Measurements from ENCODE around the gene MYO1B.

The MYO1B gene

DNA sequence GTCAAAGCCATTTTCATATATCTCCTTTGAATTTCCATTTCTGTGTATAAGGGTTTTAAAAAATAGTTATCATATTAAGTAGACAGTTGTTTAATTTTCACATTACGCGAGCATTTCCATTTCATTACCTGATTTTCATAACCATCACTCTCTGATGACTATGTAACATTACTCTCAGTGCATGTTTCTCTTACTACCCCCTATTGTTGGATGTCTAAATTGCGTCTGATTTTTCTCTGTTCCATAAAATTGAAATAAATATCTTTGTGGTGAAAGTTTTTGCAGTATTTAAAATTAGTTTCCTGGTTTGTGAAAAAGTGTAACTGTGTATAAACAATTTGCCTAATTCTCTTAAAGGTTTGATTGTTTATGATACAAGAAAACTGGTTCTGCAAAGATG lies 123.8 kb downstream of the MYO1B start:
- DNase-seq = no peak

DNA sequence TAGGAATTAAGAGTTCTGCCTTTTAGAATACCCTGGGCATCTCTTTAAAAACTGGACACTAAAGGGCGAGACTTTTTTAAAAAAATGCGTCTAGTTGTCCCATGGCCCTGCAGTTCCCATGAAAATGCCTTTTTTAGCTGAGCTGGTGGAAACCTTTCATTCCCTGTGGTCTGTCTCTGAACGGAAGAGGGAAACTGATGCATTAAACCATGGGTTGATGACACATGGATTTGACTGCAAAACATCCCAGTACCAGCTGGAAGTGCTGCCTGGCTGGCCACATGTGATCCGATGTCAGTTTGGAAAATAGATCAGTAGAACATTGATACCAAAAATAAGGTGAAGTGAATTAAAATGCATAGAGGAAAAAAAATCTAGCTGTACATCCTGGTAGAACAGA lies 129.2 kb downstream of the MYO1B start:
- DNase-seq = no peak

DNA sequence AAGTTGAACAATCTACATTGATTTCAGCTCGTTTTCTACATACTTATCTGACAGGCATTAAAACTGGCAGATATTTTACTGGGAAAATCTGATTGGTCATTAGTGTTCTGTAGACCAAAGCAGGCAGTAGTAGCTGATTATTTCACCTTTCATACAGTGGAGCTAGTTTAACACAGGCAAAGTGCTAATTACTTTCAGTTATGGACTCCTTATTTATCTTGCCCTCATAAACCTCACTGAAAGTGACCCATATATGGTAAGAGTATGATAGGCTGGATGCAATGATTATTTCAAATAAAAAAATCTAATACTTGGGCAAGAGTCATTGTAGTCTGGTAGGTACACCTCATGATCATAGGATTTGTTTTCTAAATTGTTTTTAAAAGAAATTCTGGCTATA lies 129.7 kb downstream of the MYO1B start:
- no peak for DNase-seq

DNA sequence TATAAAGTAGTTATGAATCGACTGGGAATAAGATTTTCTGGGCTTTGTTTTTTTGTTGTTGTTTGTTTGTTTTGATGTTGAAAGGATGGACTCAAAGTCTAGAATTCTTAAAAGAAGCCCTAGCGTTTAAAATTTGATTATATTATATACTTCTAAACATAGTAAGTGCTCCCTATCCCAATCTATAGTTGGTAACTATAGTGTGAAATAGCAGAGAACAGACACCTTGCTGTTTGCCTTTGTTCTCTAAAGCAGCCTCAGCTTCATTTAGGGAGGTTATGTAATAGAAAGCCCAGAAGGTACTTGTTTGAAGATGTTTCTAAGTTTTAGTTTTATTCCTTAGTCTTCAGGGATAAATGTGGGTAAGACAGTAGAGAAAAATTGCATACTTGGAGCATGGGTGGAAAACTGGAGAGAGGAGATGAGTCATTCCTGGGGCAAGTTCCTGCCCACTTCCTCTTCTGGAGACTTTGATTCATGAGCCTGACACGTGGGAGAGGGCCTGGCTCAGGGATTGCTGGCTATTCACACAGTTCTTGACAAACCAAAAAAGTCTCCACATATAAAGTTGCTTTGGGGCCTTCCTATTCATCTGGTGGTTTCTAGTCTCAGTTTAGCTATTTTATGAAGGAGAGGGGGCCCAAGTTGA lies 131.9 kb downstream of the MYO1B start:
- peak; percentile 57 for DNase-seq

DNA sequence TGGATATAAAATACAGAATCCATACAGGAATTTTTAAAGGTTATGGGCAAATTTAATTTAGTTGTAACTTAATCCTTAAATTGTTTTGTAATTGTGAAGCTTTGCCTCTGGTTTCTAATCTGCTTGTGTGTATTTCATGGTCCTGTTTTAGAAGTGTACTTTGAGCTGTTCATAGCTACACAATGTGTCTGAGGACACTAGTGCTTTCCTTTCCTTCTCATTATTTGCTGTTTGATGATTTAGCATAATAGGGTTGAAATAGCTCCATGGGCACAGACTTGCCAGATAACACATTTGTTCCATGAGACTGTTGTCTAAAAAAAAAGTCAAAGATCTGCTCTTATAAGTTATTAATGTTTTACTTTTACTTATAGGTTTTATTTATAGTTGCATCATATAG lies 134.2 kb downstream of the MYO1B start:
- DNase-seq = no peak

DNA sequence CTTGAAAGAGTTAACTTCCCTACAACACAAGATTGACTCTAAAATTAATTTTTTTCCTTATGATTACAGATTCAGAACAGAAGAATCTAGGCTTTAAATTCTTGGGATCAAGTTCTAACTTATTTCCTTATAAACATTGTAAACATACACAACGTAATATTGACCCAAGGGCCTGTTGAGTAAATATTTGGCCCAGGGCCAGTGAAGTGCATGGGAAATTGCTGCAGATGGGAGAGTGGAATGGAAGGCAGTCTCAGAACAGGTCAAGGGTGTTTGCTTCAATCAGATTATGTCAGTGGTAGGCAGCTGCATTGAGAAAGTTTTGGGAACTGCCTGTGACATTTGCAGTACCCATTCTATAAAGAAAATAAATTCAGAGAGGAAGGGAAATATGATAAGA lies 137.6 kb downstream of the MYO1B start:
- no peak for DNase-seq

DNA sequence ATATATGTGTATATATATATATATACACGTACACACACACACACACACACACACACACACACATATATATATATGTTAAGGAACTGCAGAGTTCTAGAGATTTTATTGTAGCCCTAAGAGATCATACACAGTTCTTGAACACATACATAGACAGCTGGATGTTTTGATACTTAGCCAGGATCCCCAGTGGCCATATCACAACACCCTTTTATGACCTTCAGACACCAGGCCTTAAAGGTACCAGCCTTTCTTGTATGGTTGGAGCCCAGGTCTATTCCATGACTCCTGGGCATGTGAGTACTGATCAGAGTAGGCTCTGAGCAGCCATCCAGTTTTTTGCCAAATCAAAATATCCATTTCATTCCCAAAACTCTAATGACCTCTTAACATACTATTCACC lies 138.3 kb downstream of the MYO1B start:
- DNase-seq = no peak

DNA sequence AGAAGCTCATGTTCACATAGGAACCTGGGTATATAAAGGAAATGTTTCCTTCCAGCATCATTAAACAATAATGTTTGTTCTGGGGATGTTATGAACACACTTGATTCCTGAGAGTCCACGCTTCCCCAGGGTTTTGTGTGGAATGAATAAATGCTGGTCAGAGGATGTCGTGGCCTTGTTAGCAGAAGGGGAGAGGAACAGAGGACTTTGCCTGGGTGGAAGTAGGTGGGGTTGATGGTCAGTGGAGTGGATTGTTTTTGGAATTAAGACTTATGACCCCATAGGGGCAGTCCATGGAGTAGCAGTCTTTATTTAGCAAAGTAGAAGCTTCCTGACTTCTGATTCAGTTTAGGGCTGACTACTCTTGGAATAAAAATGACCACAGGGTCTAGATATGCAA lies 139.6 kb downstream of the MYO1B start:
- no peak for DNase-seq

DNA sequence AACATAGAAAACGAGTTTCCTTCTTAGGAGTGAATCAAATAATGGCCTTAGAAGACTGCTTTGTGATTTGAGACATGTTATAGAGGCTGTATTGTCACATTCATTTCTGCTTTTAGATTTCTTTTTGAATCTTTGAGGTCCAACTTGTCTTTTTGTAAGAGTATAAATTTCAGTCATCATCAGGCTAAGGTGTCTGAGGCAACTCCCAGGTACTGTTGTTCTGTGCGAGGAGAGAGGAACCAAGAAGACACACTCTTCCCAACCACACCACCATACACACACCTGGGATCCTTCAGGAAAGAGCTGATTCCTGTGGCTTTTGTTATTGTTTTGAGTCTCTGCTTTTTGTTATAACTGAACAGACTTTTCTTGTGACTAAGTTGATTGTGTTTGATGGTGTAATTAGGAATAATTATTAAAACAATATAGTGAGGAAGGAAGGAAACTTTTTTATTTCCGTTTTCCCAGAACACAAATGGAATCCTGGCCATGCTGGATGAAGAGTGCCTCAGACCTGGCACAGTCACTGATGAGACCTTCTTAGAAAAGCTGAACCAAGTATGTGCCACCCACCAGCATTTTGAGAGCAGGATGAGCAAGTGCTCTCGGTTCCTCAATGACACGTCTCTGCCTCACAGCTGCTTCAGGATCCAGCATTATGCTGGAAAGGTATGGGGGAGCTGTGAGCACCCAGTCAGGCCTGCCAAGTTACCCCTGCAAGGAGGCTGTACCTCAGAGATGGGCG lies 140.4 kb downstream of the MYO1B start:
- no peak for DNase-seq

DNA sequence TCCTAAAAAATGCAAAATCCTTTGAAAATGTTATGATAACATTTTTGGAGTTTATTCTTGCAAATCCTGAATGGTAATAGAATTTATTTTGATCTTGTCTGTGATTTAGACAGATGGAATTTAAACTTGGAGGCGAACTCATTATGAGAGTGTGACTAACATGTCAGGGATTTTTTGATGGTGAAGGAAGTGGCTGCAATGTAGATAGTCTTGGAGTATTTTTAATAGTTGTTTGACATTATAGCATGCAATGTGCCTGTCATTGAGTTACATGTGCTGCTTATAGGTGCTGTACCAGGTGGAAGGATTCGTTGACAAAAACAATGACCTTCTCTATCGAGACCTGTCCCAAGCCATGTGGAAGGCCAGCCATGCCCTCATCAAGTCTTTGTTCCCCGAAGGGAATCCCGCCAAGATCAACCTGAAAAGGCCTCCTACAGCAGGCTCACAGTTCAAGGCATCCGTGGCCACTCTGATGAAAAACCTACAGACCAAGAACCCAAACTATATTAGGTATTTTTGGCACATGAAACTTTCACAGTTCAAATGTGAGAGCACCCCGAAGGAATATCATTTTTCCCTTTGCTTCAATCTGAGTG lies 141.8 kb downstream of the MYO1B start:
- DNase-seq = no peak

DNA sequence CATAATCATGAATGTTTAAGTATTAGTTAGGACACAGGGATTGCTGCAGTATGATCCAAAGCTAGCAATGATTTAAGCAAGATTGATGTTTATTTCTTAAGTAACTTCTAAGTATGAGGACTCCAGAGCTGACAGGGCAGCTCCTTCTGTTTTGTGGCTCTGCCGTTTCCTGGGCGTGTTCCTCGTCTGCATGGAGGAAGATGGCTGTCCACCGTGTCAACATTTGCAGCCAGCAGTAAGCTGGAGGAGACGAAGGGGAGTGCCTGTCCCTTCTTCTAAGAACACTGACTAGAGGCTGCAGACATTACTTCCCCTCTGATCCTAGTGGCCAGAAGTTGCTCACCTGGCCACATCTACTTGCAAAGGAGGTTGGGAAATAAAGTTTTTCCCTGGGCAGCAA lies 144.1 kb downstream of the MYO1B start:
- DNase-seq = no peak

DNA sequence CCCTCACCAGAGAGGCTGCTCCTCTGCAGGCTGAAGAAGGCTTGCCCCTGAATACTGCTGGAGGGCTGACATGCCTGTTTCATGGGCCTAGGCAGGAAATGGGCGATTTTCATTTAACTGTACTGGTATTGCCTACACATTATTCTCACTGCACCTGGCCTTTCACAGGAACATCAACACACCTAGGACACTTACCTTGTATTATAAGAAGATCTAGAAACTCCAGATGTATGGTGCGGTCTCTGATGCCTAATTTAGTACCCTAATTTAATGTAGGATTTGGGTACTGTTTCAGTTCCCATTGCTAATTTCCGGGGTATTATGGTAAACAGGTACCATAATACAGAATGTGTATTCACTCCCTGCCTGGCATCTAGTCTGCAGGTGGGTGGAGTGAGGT lies 146.0 kb downstream of the MYO1B start:
- DNase-seq = no peak

DNA sequence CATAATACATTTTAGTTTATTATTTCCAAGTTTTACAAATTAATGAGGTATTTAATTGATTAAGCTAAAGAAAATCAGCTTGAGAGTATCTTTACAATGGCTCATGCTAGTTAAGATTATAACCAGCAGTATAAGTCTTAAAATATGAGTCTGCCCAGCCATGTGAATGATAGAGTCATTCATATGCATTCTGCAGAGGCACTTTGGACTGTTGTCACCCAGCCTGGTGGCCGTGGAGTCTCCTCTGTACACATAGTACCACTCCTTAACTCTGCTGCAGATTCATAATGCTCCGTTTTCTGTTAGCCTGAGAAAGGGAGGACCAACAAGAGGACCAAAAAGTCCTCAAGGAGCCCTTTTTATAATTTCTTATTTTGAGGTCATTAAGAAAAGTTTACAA lies 148.8 kb downstream of the MYO1B start:
- no peak for DNase-seq

DNA sequence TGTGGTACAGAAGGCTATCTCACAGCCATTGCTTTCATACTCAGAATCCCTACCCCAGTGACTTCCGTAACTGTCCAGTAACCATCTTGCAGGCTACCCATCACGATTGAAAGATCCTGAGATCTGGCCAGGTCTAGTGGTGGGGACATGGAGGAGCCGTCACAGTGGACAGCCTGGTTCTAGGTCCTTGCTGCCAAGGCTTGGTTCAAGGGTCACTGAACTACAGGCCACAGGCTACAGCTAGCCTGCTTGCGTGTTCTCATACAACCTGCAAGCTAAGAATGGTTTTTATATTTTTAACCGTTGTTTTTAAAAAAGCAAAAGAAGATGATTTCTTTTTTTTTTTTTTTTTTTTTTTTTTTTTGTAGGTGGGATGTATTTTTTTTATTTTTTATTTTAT lies 151.6 kb downstream of the MYO1B start:
- DNase-seq = no peak

DNA sequence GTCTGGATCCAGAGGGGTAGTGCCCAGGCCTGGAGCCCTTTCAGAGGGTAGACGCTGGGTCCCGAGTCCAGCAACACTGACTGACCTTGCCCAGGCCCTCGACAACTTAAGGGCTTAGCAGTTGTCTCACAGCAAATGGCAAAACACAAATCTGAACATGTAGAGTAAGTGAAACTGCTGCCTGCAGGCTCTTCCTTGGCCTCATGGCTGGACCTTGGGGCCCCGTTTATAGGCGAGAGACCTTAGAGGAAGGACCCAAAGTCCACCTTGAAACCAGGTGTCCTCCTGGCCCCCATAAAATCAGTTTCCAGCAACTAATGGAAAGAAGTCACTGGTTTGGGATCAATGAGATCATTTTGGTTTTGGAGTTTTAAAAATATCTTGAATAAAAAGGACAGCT lies 154.4 kb downstream of the MYO1B start:
- DNase-seq = no peak

DNA sequence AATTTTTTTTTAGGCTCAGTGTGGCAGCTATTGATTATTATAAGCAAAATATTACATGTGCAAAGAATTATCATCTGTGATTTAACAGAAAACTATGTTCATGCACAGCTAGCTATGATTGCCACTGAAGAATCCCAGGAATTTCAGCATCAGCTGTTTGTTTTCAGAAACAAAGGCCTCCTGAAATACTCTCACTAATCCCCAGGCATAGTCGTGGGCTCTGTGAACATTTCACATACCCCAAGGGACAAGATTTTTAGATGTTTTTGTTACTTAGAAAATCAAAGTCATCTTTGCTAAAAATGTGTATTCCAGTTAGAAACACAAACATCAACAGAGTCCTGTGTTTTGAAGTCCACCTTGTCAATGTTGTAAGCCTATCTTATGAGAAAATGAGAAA lies 156.1 kb downstream of the MYO1B start:
- no peak for DNase-seq

DNA sequence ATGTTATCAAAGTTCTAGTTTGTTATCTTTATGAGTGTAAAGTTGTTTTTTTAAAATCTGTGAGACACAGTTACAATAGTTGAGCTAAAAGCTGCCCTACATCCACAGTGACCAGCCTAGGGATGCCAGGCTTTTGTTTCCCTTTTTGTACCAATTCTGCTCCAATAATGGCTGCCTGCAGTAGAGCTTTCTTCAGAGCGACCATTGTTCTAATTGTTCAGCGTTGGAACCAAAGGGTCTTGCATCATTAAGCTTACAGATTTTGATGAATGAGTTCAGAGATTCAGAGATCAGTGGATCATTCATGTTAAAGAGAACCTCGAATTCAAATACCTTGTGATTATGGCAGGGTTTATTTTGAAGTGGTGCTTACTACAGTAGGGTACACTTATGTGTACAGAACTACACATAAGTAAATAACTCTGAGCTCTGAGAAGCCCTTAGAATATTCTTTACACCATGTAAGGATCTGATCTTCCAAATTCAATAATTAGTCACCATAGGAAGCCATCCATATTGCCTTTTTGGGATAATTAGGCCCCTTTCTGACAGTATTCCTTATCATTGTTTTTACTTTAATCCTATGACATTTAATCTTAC lies 157.9 kb downstream of the MYO1B start:
- no peak for DNase-seq

DNA sequence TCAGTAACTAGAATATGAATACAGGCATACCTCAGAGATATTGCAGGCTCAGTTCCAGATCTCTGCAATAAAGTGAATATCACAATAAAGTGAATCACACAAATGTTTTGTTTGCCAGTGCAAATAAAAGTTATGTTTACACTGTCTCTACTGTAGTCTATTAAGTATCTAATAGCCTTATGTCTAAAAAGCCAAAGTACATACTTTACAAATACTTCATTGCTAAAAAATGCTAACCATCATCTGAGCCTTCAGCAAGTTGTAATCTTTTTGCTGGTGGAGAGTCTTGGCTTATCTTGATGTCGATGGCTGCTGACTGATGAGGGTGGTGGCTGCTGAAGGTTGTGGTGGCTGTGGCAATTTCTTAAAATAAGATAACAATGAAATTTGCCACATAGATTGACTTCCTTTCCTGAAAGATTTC lies 159.4 kb downstream of the MYO1B start:
- DNase-seq = no peak

DNA sequence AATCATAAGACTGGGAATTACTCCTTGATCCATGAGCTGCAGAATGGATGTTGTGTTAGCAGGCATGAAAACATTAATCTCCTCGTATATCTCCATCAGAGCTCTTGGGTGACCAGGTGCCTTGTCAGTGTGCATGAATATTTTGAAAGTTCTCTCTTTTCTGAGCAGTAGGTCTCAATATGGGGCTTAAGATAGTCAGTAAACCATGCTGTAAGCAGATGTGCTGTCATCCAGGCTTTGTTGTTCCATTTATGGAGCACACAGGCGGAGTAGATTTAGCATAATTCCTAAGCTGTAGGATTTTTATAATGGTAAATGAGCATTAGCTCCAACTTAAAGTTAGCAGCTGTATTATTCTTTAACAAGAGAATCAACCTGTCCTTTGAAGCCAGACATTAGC lies 160.3 kb downstream of the MYO1B start:
- no peak for DNase-seq

DNA sequence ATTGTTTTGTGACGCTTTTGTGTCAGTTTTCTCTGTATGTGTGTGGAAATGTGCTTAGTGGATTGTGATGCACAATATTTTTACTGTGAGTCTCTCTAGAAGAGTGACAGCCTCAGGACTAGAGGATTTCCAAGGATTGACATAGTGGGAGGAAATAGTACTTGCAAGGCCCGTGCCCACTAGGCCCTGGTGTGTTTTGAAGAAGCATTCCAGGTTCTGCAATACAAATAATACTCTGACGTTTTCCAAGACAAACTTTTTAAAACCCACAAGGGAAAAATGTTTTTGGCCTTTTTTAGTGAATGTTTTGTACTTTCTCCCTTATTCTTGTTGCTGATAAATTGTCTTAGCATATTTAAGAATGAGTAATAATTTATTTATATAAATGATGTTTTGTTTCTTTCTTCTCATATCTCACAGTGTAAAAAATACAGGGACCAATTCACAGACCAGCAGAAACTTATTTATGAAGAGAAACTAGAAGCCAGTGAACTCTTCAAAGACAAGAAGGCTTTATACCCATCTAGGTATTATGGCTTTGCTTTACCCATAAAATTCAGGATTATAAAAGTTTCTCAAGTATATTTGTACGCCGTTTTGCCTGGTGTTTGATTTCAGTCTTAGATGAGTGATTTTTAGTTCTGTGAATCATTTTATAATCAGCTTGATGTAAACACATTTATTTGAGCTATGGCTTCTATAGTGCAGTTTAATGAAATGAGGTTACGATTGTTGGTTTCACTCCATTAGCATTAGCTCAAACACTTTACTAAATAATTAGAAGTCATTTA lies 165.6 kb downstream of the MYO1B start:
- DNase-seq = no peak

DNA sequence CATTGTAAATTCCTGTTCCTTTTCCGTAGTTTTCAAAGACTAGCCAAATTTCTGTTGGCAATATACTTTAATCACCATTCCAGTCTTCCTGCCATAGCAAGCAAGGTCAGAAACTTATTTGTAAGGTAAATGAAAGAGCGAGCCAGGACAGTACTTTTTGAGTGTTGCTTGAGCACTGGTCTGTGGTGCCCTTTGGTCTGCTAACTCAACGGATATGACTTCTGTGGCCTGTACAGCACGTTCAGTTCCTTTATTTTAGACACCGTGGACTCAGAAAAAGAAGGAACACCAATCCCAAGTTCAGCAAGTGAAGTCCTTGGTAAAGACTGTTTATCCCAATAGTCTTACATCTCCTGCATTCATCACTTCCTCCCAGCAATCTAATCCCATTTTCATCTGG lies 166.3 kb downstream of the MYO1B start:
- no peak for DNase-seq

DNA sequence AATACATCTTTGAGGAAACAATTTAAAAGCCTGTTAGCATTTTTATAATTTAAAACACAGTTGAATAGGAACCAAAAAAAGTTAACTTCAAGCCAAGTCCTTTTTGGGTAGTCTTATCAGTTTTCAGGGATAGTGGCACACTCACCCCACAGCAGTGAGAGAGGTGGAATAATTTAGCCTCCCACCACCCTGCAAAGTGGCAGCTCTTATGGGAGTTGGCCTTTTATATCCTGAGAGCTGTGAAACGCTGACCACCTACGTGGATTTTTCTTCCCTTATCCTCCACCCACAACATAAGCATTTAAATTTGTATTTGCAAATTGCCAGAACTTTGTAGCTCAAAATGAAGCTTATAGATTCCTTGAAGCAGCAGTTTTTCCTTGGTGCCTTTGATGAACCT lies 167.1 kb downstream of the MYO1B start:
- no peak for DNase-seq

DNA sequence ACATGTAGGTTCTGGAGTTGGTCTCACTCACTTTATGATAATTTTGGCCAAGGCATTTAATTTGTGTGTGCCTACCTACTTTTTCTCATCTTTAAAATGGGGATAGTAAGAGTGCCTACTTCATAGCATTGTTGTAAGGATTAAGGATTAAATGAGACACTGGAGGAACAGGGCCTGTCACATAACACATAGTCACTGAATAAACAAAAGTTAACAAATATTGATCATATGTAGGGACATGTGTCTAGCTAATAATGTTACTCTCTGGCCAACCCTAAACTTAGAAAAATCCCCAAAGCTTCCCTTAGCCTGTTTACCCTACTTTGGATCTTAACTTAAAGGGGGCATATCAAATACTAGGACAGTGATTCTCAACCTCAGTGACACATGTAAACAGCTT lies 169.9 kb downstream of the MYO1B start:
- no peak for DNase-seq

Measured in NCI-H446 treated with DMSO at 0.1 percent for 48 hours (cell line).